ENCODE measurements around the gene TRPM1. TPM values are rescaled to one million over a fixed set of nuclear protein-coding genes. Genes with fewer than 3 reads are reported as not detected.

Gene TRPM1
- total RNA-seq, 4 donors from 2014 or later, result not detected

- no peak for TF ChIP-seq CTCF (IDR thresholded peaks at IDR 0.05; ENCODE audit: low read depth)
Observed at GRCh38 chr15:31017311-31017710, 84.2 kb downstream of the TRPM1 start.

- no peak for TF ChIP-seq CTCF (IDR thresholded peaks at IDR 0.05; ENCODE audit: low read depth)
Observed at GRCh38 chr15:31016446-31016915, 85.0 kb downstream of the TRPM1 start.

DNA sequence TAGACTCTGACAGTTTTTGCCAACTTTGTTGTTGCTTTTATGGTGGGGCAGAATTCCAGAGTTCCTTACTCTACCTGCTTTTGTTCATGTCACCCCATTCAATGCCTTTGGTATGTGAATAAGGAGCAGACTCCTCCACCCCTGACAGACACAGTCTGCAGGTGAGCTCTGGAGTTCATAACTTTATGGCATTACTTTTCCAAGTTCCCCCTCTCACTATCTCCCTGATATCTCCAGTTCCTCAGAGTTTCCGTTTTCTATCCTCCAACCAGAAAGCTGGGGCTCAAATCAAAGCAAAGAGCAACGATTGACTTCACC lies 87.0 kb downstream of the TRPM1 start:
- no peak for TF ChIP-seq CTCF (IDR thresholded peaks at IDR 0.05; ENCODE audit: low read depth)

DNA sequence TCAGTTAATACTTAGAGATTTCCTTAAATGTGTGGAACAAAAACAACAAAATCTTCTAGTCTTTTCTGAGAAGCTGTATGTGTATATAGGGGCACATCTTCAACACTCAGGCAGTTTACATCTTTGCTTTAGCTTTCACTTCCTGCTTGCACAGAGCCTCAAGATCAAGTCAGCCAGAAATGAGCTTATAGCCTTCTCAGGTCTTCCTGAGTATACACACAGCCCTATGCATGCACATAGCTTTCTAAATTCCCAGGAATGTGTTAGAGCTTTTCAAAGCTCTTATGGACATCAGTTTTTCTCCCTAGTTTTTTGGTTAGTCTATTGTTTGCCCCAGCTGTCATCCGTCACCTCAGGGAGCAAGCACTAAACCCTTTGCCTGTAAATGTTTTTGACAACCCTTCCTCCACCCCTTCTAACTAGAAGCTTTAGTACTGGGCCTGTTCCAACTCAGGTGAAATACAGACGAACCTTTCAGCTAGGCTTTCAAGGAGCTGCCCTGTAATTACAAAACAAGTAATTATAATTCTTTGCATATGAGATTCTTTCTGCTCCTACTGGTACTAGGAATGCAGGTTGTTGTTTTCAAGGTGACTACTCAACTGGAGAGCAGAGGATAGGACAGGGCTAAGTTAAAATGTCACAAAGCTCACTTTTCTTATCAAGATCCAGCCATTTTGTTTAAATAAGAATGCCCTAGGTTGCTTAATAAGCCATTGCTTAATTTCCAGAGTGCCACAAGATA lies 87.5 kb downstream of the TRPM1 start:
- no peak for TF ChIP-seq CTCF (IDR thresholded peaks at IDR 0.05; ENCODE audit: low read depth)

DNA sequence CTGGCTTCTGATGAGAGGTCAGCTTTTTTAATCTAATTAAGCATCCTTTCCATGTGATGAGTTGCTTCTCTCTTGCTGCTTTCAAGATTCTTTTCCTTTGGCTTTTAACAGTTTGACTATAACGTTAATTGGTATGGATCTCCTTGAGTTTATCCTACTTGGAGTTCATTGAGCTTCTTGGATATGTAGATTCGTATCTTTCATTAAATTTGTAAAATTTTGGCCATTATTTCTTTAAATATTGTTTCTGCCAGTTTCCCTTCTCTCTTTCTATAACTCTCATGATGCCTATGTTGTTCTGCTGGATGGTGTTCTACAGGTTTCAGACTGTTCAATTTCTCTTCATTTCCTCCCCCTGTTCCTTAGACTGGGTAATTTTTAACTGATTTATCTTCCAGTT lies 89.1 kb downstream of the TRPM1 start:
- no peak for TF ChIP-seq CTCF (IDR thresholded peaks at IDR 0.05; ENCODE audit: low read depth)

DNA sequence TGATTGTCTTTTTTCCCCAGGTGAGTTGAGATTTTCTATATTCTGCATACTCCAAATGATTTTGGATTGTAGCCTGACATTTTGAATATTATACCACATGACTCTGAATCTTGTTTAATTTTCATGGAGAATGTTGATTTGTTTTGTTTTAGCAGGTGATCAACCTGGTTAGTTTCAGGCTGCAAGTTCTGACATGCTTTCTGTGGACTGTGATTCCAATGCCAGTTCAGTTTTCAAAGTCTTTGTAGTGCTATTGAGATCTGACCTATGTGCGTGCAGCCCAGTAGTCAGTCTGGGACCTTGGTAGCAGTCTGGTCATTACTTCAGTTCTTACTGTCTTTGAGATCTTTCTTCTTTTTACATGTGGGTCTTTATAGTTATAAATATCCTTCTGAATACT lies 91.5 kb downstream of the TRPM1 start:
- TF ChIP-seq CTCF (IDR thresholded peaks at IDR 0.05; ENCODE audit: low read depth), result no peak

DNA sequence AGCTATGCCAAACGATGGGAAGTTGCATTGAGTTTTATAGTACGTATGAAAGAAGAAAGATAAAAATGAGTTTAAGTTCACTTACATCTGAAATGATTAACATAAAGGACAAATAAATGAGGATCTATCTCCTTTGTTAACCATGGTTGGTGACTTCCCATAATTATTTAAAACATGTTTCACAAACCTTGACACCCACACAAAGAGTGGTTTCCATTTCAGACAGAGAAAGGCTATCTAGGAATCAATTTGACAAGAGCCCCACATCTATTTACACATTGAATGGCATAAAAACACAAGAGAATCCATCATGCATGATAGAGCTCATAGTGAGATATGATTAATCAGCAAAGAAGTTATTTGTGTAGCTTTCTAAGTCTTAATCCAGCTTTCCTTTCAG lies 95.9 kb downstream of the TRPM1 start:
- no peak for TF ChIP-seq CTCF (IDR thresholded peaks at IDR 0.05; ENCODE audit: low read depth)

Data from subcutaneous adipose tissue (tissue), 4 donors.